GM10266 (cell line): ENCODE data around the gene LSM3.

ENCODE experiments used
- DNase-seq: peaks from one replicate; pipeline ENCODE4 v3.0.0; 2012; ENCODE audit errors: extremely low spot score
- CTCF ChIP-seq: IDR thresholded peaks from 2 replicates; pipeline ENCODE4 v1.5.1; 2012; ENCODE audit warnings: mild to moderate bottlenecking, low read depth; ENCODE audit not compliant: control insufficient read depth, insufficient read depth; ENCODE audit errors: missing control alignments

LSM3 gene

GRCh38 chr3:14158370-14158769 lies 20.2 kb upstream of the LSM3 start:
- no peak for TF ChIP-seq CTCF
- no peak for DNase-seq

- DNase-seq, result no peak
- no peak for TF ChIP-seq CTCF
Observed at GRCh38 chr3:14159426-14159825, 19.2 kb upstream of the LSM3 start.

- DNase-seq, result no peak
- no peak for TF ChIP-seq CTCF
Observed at GRCh38 chr3:14161282-14161681, 17.3 kb upstream of the LSM3 start.

- TF ChIP-seq CTCF, result no peak
- no peak for DNase-seq
Observed at GRCh38 chr3:14162178-14162577, 16.4 kb upstream of the LSM3 start.

GRCh38 chr3:14166877-14167603 lies 11.6 kb upstream of the LSM3 start:
- no peak for DNase-seq
- no peak for TF ChIP-seq CTCF

- TF ChIP-seq CTCF, result no peak
- no peak for DNase-seq
Observed at GRCh38 chr3:14169435-14169834, 9.2 kb upstream of the LSM3 start.

- no peak for DNase-seq
- TF ChIP-seq CTCF, result no peak
Observed at GRCh38 chr3:14169871-14170270, 8.7 kb upstream of the LSM3 start.
